Caco-2 (cell line): ENCODE data around the gene TMEM121B. TPM values are rescaled to one million over a fixed set of nuclear protein-coding genes. Genes with fewer than 3 reads are reported as not detected.

ENCODE experiments used
- BruUV-seq: library from RNA; stranded (reverse); fragments of 400-500 nt; replicated peaks from 2 replicates; lab custom pipeline; 2021; lab: Mats Ljungman, UMichigan
- CTCF ChIA-PET: fragments of 300-600 bp; sonication (Branson Sonifier 250); formaldehyde crosslinking; loops from one replicate; lab custom pipeline; 2022; ENCODE audit warnings: antibody characterized with exemption; lab: Charles Lee
- POLR2A ChIA-PET: fragments of 300-600 bp; sonication (Branson Sonifier 250); formaldehyde crosslinking; loops from one replicate; lab custom pipeline; 2022; ENCODE audit warnings: antibody characterized with exemption; lab: Charles Lee
- DNase-seq, 2 experiments: peaks; one replicate each; pipeline versions ENCODE4 v3.0.0 to v3.0.0-alpha.2; 2020 to 2022
- H3K27me3 ChIP-seq: replicated peaks from 2 replicates; pipeline ENCODE4 v1.6.0; 2011; ENCODE audit warnings: low read length; ENCODE audit not compliant: control insufficient read depth, insufficient read depth
- H3K36me3 ChIP-seq: 2 replicates; pipeline ENCODE4 v1.5.1; 2011; ENCODE audit warnings: low read length; ENCODE audit not compliant: control insufficient read depth, insufficient read depth
- H3K4me1 ChIP-seq: fragments of 250-450 bp; sonication (Bioruptor Pico); 2 replicates; pipeline ENCODE4 v1.5.1; 2020; ENCODE audit warnings: mild to moderate bottlenecking
- H3K4me3 ChIP-seq: 2 replicates; pipeline ENCODE4 v1.5.1; 2011; ENCODE audit warnings: low read depth, mild to moderate bottlenecking, control low read depth, low read length
- H3K9me3 ChIP-seq: fragments of 250-450 bp; sonication (Bioruptor Pico); 2 replicates; pipeline ENCODE4 v1.5.1; 2020; ENCODE audit warnings: mild to moderate bottlenecking, moderate library complexity
- H3K27ac Mint-ChIP-seq: one replicate; pipeline ENCODE4 v1.8.0; 2022; ENCODE audit warnings: mixed read lengths; ENCODE audit not compliant: unreplicated experiment
- H3K27me3 Mint-ChIP-seq: one replicate; pipeline ENCODE4 v1.8.0; 2022; ENCODE audit warnings: mixed read lengths; ENCODE audit not compliant: insufficient read depth, unreplicated experiment
- H3K36me3 Mint-ChIP-seq: one replicate; pipeline ENCODE4 v1.8.0; 2022; ENCODE audit warnings: mild to moderate bottlenecking, mixed read lengths; ENCODE audit not compliant: insufficient read depth, unreplicated experiment
- H3K4me1 Mint-ChIP-seq: one replicate; pipeline ENCODE4 v1.8.0; 2022; ENCODE audit warnings: low read depth, mixed read lengths; ENCODE audit not compliant: unreplicated experiment
- H3K4me3 Mint-ChIP-seq: one replicate; pipeline ENCODE4 v1.8.0; 2022; ENCODE audit warnings: mild to moderate bottlenecking, moderate library complexity, mixed read lengths; ENCODE audit not compliant: unreplicated experiment
- H3K9me3 Mint-ChIP-seq: one replicate; pipeline ENCODE4 v1.8.0; 2022; ENCODE audit warnings: mixed read lengths; ENCODE audit not compliant: unreplicated experiment
- CTCF ChIP-seq, 2 experiments: fragments of 200-600 bp in 1 of 2; IDR thresholded peaks; 1 replicate in 1 of 2; 2 replicates in 1 of 2; pipeline versions ENCODE4 v1.5.1 to v1.8.0; 2011 to 2022; ENCODE audit warnings: antibody characterized with exemption in 1 of 2, control low read depth in 1 of 2, inconsistent platforms in 1 of 2, low read depth in 1 of 2, low read length in 1 of 2, mild to moderate bottlenecking in 1 of 2, moderate library complexity in 1 of 2; ENCODE audit not compliant: insufficient read depth in 1 of 2, severe bottlenecking in 1 of 2, unreplicated experiment in 1 of 2
- intact Hi-C: fragments of 100-400 bp; cut with micrococcal nuclease; formaldehyde crosslinking; loops from one replicate; pipeline ENCODE4 v1.10.0; 2022; ENCODE audit not compliant: unreplicated experiment
- total RNA-seq: library from RNA; stranded (reverse); gene quantifications from 2 replicates; pipeline ENCODE4 v1.2.3, GENCODE V29; 2022

Gene TMEM121B
- total RNA-seq, 1 experiment from 2014 or later = 0.82 TPM

GRCh38 chr22:17115236-17115635, 5.9 kb downstream of the TMEM121B start:
- no peaks in the 10 kb centered on the region; the same call in 1 of the 2 replicates for H3K27me3 ChIP-seq
- Mint-ChIP-seq H3K4me3 (no peak overlapping the region), H3K36me3 (no peaks in the 10 kb centered on the region), H3K9me3 (no peaks in the 10 kb centered on the region), H3K27ac (no peak overlapping the region), H3K27me3 (peaks cover 13% of the 10 kb centered on the region), H3K4me1 (no peaks in the 10 kb centered on the region)
- TF ChIP-seq CTCF (IDR thresholded peaks at IDR 0.05; ENCODE audit: insufficient read depth in 1 of 2, low read depth in 1 of 2, low read length in 1 of 2, severe bottlenecking in 1 of 2, unreplicated experiment in 1 of 2) = no peak
- intact Hi-C loops = no loop called here
- no peak overlapping the region for H3K4me3 ChIP-seq
- POLR2A ChIA-PET = no interaction called here
- CTCF ChIA-PET = no interaction called here
- no TSS peak for BruUV-seq
- no peaks in the 10 kb centered on the region for H3K36me3 ChIP-seq
- H3K4me1 ChIP-seq = no peaks in the 10 kb centered on the region
- no peak for DNase-seq
- H3K9me3 ChIP-seq = no peaks in the 10 kb centered on the region

GRCh38 chr22:17114898-17115235, 6.3 kb downstream of the TMEM121B start:
- H3K4me1 ChIP-seq = no peaks in the 10 kb centered on the region
- DNase-seq = no peak
- H3K4me3 Mint-ChIP-seq = no peak overlapping the region
- H3K27ac Mint-ChIP-seq = no peak overlapping the region
- no peak overlapping the region for H3K4me3 ChIP-seq
- CTCF ChIA-PET = no interaction called here
- no TSS peak for BruUV-seq
- no peaks in the 10 kb centered on the region for H3K36me3 ChIP-seq
- H3K36me3 Mint-ChIP-seq = no peaks in the 10 kb centered on the region
- intact Hi-C loops = no loop called here
- H3K27me3 Mint-ChIP-seq = peaks cover 13% of the 10 kb centered on the region
- no peaks in the 10 kb centered on the region for H3K4me1 Mint-ChIP-seq
- POLR2A ChIA-PET = no interaction called here
- no peaks in the 10 kb centered on the region; the same call in 1 of the 2 replicates for H3K27me3 ChIP-seq
- H3K9me3 Mint-ChIP-seq = no peaks in the 10 kb centered on the region
- no peak for TF ChIP-seq CTCF (IDR thresholded peaks at IDR 0.05; ENCODE audit: insufficient read depth in 1 of 2, low read depth in 1 of 2, low read length in 1 of 2, severe bottlenecking in 1 of 2, unreplicated experiment in 1 of 2)
- H3K9me3 ChIP-seq = no peaks in the 10 kb centered on the region

DNA sequence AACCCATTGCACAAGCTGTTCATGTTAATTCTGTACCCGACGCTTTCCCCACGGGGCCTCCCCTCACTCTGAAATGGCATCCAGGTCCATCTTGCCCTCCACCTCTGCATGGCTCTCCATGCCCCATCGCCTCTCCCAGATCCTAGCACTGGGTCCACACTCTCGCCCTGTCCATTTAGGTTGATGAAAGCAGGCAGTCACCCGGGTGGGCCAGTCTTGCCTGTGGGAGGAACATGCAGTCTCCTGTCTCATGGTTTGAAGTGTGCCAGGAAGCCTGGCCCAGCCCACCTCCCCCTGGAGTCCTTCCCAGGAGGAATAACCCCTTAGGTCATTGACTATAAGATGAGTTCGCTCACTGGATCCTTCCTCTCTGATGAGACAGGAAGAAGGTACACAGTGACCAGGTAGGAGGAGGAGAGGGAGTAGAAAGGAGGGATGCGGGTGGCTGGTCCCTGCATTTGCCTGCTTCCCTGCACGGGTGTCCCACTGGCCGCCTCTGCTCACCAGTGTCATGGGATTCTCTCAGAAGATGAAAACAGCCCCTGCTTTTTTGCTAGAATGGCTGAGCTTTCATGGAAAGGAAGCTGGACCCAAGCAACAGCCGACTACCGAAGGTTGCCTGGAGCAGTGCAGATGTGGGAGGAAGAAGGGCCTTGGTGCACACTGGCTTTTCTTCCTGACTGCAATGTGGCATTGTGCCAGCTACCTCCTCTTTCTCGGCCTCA, 6.8 kb downstream of the TMEM121B start:
- Histone ChIP-seq H3K27me3 (no peaks in the 10 kb centered on the region; the same call in 1 of the 2 replicates), H3K4me3 (no peak overlapping the region), H3K9me3 (no peaks in the 10 kb centered on the region), H3K4me1 (no peaks in the 10 kb centered on the region), H3K36me3 (no peaks in the 10 kb centered on the region)
- no peak for DNase-seq
- intact Hi-C loops = no loop called here
- H3K4me1 Mint-ChIP-seq = no peaks in the 10 kb centered on the region
- H3K27ac Mint-ChIP-seq = no peak overlapping the region
- no peak overlapping the region for H3K4me3 Mint-ChIP-seq
- H3K9me3 Mint-ChIP-seq = no peaks in the 10 kb centered on the region
- H3K36me3 Mint-ChIP-seq = no peaks in the 10 kb centered on the region
- no peak for TF ChIP-seq CTCF (IDR thresholded peaks at IDR 0.05; ENCODE audit: insufficient read depth in 1 of 2, low read depth in 1 of 2, low read length in 1 of 2, severe bottlenecking in 1 of 2, unreplicated experiment in 1 of 2)
- no TSS peak for BruUV-seq
- ChIA-PET POLR2A (no interaction called here), CTCF (no interaction called here)
- H3K27me3 Mint-ChIP-seq = peaks cover 13% of the 10 kb centered on the region
